Activated CD8-positive, alpha-beta memory T cell treated with anti-CD3 and anti-CD28 coated beads for 4 hours (primary cell): Measurements from ENCODE around the gene C11orf54.
"Not testable (repeated sequence)": the region's sequence is repeated elsewhere in the genome, so short reads cannot be mapped to it uniquely, and the experiment has no call there.

ENCODE experiments used
- DNase-seq, 2 donors: peaks; one replicate each; pipeline ENCODE4 v3.0.0-alpha.2; 2020; ENCODE audit warnings: low read depth in 2 of 2

The C11orf54 gene

DNA sequence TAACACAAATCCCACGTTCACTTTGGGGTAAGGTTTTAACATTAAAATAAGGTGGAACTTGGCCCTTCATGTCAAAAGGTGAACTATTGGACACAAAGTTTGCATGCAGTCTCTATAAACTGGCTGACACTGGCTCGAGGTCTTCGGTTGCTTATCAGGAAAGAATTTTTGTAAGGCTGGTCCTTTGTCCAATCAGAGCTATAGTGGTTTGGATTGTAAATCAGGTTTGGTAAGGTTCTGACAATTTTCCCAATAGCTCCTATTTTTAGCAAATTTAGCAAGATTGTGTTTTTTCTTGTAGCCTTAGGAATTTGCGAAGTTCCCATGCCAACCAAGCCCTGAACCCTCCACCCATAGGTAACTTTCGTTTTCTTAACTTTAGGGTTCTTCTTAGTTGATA lies 25.0 kb downstream of the C11orf54 start:
- no peak for DNase-seq

- DNase-seq: no peak
These were observed 25.5 kb downstream of the C11orf54 start for GRCh38 chr11:93767018-93767417.

DNA sequence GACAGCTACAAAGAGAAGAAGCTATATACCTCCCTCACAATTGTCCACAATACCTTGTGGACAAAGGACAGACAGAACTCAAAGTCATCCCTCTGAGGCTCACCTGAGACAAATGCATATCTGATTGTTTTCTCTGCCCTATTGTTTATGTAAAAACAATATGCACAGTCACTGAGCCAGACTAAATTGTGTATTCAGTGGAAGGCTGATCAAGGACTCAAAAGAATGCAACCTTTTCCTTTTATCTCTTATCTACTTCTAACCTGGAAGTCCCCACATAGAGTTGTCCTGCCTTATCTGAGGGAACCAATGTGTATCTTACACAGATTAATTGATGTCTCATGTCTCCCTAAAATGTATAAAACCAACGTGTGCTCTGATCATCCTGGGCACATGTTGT lies 28.7 kb downstream of the C11orf54 start:
- DNase-seq: no peak

DNA sequence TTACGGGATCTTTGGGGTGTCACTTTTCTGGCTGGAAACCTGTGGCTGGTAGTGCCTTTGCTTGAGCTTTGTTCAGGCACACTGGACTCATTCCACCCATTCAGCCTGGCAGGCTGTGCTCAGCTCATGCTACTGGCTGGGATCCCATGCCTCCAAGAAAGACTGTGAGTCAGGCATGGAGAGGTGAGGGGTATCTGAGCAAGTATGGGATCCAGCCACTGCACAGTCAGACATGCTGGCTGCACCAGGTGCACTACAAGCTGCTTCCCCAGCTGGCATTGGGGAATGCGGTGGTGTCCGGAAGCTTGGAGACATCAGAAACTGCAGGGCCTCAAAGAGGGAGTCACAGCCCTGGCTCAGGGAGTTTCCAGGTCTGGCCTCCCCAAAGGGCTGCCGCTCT lies 30.7 kb downstream of the C11orf54 start:
- DNase-seq: no peak

DNA sequence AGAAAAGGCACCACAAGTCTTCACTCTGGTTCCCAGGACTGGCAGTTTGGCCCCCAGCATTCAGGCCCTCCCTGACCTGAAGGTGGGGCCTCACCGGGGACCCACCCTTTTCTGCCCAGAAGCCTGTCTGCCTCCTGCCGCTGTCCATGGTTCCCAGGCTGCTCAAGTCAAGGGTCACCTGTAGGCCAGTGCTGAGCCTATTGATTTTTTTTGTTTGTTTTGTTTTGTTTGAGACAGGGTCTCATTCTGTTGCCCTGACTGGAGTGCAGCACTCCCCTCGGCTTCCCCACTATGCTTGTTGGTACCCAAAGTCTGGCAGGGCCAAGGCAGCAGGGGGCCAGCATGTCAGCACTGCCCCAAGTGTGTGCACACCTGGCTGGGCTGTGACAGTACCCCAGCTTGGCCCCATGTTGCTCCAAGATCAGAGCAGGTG lies 31.6 kb downstream of the C11orf54 start:
- DNase-seq: no peak

DNA sequence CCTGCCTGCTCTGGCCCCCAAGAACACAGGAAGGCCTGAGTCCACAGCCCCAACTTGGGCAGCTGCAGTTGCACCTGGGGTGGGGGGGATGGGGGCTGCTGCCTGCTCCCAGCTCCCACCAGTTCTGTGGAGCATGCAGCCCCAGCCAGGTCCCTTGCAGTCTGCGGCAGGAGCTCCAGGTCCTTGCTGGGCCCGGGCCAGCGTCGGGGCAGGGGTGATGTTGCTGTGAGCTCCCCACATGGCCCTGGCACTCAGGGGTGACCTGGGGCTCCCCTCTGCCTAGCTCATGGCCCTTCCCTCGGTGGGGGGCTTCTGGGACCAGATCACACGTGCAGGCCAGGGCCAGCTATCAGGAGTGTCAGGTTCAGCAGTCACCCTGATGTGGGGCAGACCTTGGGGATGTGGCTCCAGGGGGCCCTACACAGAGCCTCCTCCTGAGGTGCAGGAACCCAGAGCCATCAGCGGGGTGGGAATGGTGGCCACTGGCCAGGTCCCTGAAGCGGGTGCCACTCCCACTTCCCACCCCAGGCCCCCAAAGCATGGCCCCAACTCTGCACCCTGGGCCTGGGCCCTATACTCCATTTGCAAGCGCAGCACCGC lies 32.2 kb downstream of the C11orf54 start:
- DNase-seq: no peak

DNA sequence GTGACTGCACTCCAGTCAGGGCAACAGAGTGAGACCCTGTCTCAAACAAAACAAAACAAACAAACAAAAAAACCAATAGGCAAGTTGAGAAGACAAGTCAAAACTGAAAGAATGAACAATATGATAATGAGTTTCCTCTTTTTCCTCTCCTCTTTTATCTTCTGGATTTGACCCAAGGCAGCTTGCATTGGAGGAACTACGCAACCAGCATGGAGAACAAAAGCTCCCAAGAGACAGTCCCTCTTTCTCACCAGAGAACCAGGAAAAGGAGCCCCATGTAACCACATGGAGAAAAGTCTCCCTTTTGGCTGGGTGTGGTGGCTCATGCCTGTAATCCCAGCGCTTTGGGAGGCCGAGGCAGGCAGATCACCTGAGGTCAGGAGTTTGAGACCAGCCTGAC lies 33.1 kb downstream of the C11orf54 start:
- not testable (repeated sequence) for DNase-seq

- DNase-seq: no peak
These were observed 33.8 kb downstream of the C11orf54 start for GRCh38 chr11:93775289-93775688.

GRCh38 chr11:93783362-93783761 lies 41.9 kb downstream of the C11orf54 start:
- no peak for DNase-seq

GRCh38 chr11:93783765-93784144 lies 42.3 kb downstream of the C11orf54 start:
- DNase-seq: no peak

DNA sequence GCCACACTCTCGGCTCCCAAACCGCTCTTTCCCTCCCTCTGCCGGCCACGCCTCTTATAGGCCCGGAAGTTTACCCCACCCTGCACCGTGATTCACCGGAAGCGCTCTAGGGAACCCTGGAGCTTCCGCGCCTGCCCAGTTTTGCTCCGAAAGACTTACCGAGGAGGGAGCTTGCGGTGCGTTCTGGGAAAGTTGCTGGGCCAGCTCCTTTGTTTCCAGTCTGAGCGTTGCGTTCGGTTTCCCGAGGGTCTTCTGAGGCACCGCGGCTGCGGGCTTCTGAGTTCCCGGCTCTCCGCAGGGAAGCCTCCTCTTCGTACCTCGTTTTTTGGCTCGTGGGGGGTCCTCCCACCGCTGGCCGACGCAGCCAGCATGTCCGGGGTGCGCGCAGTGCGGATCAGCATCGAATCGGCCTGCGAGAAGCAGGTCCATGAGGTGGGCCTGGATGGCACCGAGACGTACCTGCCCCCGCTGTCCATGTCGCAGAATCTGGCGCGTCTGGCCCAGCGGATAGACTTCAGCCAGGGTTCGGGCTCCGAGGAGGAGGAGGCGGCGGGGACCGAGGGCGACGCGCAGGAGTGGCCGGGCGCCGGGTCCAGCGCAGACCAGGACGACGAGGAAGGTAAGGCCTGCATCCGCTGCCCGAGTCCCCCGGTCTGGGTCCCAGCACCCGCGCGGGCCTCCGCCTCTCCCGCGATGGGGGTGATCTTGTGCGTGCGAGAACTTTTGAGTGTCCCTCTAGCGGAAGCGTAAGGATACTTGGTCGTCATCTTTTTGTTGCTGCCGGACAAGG lies 42.9 kb downstream of the C11orf54 start, which contains the start of gene MED17:
Gene MED17, plus strand, starts transcription at position 138 of the 790 bp plus-strand sequence. Its CDS starts 232 bp downstream, at position 370.
- peak; percentile 76 to 81 for DNase-seq

DNA sequence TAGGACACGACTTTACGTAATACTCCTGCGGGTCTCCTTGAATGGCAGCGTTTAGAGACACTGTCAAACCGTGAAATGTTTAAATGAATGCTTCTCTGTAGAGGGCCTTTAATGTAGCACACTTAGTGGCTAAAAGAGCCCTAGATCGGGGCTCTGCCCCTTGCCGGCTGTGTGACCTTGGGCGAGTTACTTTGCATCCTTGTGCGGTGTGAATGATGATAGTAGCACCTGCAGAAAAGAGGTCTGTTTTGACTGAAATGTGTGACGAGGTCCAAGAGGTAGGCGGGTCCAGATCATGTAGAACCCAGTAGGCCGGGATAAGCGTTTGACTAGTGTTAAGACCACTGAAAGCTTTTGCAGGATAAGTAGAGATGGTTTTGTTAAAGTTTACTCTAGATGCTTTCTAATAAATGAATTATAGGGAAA lies 43.5 kb downstream of the C11orf54 start:
- DNase-seq: no peak

DNA sequence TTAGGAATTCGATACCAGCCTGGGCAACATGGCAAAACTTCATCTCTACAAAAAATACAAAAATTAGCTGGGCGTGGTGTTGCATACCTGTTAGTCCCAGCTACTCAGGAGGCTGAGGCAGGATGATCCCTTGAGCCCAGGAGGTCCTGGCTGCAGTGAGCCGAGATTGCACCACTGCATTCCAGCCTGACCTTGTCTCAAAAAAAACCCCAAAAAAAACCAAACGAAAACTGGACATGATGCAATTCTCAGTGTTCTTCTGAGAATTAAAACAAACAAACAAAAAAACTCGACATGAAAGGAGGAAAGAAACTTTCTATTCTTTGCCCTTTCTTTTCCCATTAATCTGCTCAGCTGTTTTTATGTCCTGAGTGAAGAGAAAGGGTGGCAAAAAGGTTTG lies 50.0 kb downstream of the C11orf54 start:
- DNase-seq: no peak

- DNase-seq: no peak
These were observed 55.2 kb downstream of the C11orf54 start for GRCh38 chr11:93796441-93797231.

DNA sequence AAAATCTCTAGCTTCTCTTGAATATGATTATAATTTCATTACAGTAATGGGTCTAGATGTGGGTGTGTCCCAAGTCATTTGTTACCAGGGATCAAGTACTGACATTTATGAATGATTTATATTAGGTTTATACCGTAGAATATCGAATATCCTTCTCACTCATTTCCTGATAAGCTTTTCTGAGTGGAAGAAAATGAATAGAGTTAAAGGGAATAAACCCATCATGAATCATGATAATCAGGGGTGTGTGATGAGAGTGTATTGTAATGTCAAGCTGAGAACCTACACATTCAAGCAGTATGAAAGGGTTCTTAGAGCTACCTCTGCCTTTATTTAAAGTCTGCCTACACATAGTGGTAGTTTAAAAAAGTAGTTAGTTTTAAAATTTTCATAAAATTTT lies 59.9 kb downstream of the C11orf54 start:
- DNase-seq: no peak

GRCh38 chr11:93804879-93805278 lies 63.4 kb downstream of the C11orf54 start:
- DNase-seq: no peak

- no peak for DNase-seq
These were observed 66.5 kb downstream of the C11orf54 start for GRCh38 chr11:93807980-93808379.

- no peak for DNase-seq
These were observed 72.5 kb downstream of the C11orf54 start for GRCh38 chr11:93813974-93814373.
